Sigmoid colon (tissue), 7 donors: ENCODE data around the gene TEX28. TPM values are rescaled to one million over a fixed set of nuclear protein-coding genes. Genes with fewer than 3 reads are reported as not detected.
A peak's percentile ranks its signal among the peaks of the same experiment; 100 is the strongest.

ENCODE experiments used
- DNase-seq: peaks from one replicate; pipeline ENCODE4 v3.0.0-alpha.2; 2019
- H3K27ac ChIP-seq, 4 donors: fragments of 200-600 bp; sonication (generic); one replicate each; pipeline ENCODE4 v1.5.1; 2016 to 2019; ENCODE audit warnings: mild to moderate bottlenecking in 1 of 4
- H3K27me3 ChIP-seq, 3 donors: fragments of 200-600 bp; sonication (generic); one replicate each; pipeline ENCODE4 v1.5.1; 2019; ENCODE audit warnings: mild to moderate bottlenecking in 1 of 3
- H3K36me3 ChIP-seq, 4 donors: fragments of 200-600 bp; sonication (generic); one replicate each; pipeline ENCODE4 v1.5.1; 2016 to 2019
- H3K4me1 ChIP-seq, 4 donors: fragments of 200-600 bp; sonication (generic); one replicate each; pipeline ENCODE4 v1.5.1; 2017 to 2019
- H3K4me3 ChIP-seq, 4 donors: fragments of 200-600 bp; sonication (generic); one replicate each; pipeline ENCODE4 v1.5.1; 2017 to 2019; ENCODE audit warnings: mild to moderate bottlenecking in 2 of 4, moderate library complexity in 1 of 4
- H3K9me3 ChIP-seq, 4 donors: fragments of 200-600 bp in 3 of 4; sonication (generic) in 3 of 4; one replicate each; pipeline versions ENCODE4 v1.5.1 to v1.6.1; 2013 to 2019
- EP300 ChIP-seq, 4 donors: sonication (generic); formaldehyde crosslinking; IDR thresholded peaks; one replicate each; pipeline ENCODE4 v1.6.1; 2017; ENCODE audit warnings: antibody characterized with exemption in 4 of 4
- POLR2A ChIP-seq, 2 donors: fragments of 450-650 bp; IDR thresholded peaks; one replicate each; pipeline ENCODE4 v1.6.1; 2016; ENCODE audit warnings: antibody characterized with exemption in 2 of 2, mild to moderate bottlenecking in 2 of 2, moderate library complexity in 2 of 2
- POLR2AphosphoS5 ChIP-seq, 4 donors: sonication (generic); formaldehyde crosslinking; IDR thresholded peaks; one replicate each; pipeline ENCODE4 v1.6.1; 2017; ENCODE audit warnings: antibody characterized with exemption in 4 of 4
- WGBS, 2 donors: extraction: QIAGEN DNeasy Blood & Tissue Kit; methylation state at CpG; one replicate each; pipeline ENCODE4 v1.1.7; 2013; 5-methylcytosine and 5-hydroxymethylcytosine counted together
- intact Hi-C: fragments of 100-400 bp; cut with DNase I; formaldehyde crosslinking; loops from one replicate; pipeline ENCODE4 v1.15.1; 2023
- polyA plus RNA-seq, 3 donors: library from polyadenylated mRNA; stranded (reverse); fragments of 200-250 nt; gene quantifications; one replicate each; pipeline ENCODE4 v1.2.3, GENCODE V29; 2013
- total RNA-seq, 4 donors: library from RNA; depleted of rRNA; stranded (reverse); fragments of >200 nt; gene quantifications; one replicate each; pipeline ENCODE4 v1.1.0, GENCODE V29; 2016
- TF ChIP-seq, protein P1 (sequence below), 4 experiments: fragments of 450-650 bp in 3 of 4; fragments of 200-600 bp in 1 of 4; IDR thresholded peaks; one replicate each; pipeline ENCODE4 v1.5.1; 2016 to 2019; ENCODE audit warnings: antibody characterized with exemption in 4 of 4, mild to moderate bottlenecking in 3 of 4, moderate library complexity in 2 of 4
- donor health status: healthy with polysubstance abuse.
- donor health status: Bipolar disorder and iron deficiency.
- donor health status: healthy.

Gene TEX28
- total and polyA plus RNA-seq, 7 donors: not detected

- 12 to 26% methylated on average over 7 of the region's 7 CpGs for WGBS, 2 donors
- intact Hi-C loops: no loop called here
- H3K27ac ChIP-seq: no peak overlapping the region
- DNase-seq: no peak
- no peaks in the 10 kb centered on the region for H3K36me3 ChIP-seq
- TF ChIP-seq POLR2A (IDR thresholded peaks at IDR 0.05): no peak
- TF ChIP-seq, protein P1, sequence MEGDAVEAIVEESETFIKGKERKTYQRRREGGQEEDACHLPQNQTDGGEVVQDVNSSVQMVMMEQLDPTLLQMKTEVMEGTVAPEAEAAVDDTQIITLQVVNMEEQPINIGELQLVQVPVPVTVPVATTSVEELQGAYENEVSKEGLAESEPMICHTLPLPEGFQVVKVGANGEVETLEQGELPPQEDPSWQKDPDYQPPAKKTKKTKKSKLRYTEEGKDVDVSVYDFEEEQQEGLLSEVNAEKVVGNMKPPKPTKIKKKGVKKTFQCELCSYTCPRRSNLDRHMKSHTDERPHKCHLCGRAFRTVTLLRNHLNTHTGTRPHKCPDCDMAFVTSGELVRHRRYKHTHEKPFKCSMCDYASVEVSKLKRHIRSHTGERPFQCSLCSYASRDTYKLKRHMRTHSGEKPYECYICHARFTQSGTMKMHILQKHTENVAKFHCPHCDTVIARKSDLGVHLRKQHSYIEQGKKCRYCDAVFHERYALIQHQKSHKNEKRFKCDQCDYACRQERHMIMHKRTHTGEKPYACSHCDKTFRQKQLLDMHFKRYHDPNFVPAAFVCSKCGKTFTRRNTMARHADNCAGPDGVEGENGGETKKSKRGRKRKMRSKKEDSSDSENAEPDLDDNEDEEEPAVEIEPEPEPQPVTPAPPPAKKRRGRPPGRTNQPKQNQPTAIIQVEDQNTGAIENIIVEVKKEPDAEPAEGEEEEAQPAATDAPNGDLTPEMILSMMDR (IDR thresholded peaks at IDR 0.05): peak; percentile 18 to 57 (median 40)
- TF ChIP-seq POLR2AphosphoS5 (IDR thresholded peaks at IDR 0.05): no peak
- peaks cover 0 to 2% (median 0%) of the 10 kb centered on the region in 3 donors for H3K27me3 ChIP-seq
- no peak overlapping the region for H3K4me3 ChIP-seq
- no peaks in the 10 kb centered on the region for H3K4me1 ChIP-seq
- no peaks in the 10 kb centered on the region for H3K9me3 ChIP-seq
Measured at GRCh38 chrX:154317391-154317995, 22.6 kb upstream of the TEX28 start.

DNA sequence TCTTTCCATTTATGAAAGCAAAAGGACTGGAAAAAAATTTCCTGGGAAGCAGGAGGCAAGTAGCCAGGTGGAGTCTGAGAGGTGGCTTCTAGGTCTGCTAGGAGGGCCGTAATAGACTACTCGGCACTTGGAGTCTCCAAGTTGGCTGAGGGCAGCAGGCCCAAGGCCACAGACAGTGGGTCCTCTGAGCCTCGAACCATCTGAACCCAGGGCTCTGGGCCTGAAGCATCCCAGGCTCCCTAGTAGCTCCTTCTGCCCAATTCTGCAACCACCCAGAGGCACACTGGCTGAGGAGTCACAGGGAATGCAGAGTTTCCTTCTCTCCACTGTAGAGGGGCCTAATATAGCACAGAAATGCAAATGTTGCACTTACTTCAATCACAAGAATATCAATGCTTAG lies 20.5 kb upstream of the TEX28 start:
- H3K36me3 ChIP-seq: no peaks in the 10 kb centered on the region
- no peak for DNase-seq
- no peak overlapping the region for H3K4me3 ChIP-seq
- H3K4me1 ChIP-seq: no peaks in the 10 kb centered on the region
- H3K27me3 ChIP-seq: peaks cover 0 to 2% (median 0%) of the 10 kb centered on the region in 3 donors
- TF ChIP-seq, protein P1 (IDR thresholded peaks at IDR 0.05): no peak
- TF ChIP-seq POLR2A (IDR thresholded peaks at IDR 0.05) (no peak), POLR2AphosphoS5 (IDR thresholded peaks at IDR 0.05) (no peak), EP300 (IDR thresholded peaks at IDR 0.05) (no peak)
- WGBS, 2 donors: 88 to 96% methylated on average over 3 of the region's 3 CpGs
- no peaks in the 10 kb centered on the region for H3K9me3 ChIP-seq
- intact Hi-C loops: no loop called here
- no peak overlapping the region for H3K27ac ChIP-seq

GRCh38 chrX:154313147-154313546 lies 18.2 kb upstream of the TEX28 start:
- Histone ChIP-seq H3K4me1 (no peaks in the 10 kb centered on the region), H3K4me3 (no peak overlapping the region), H3K36me3 (no peaks in the 10 kb centered on the region), H3K9me3 (no peaks in the 10 kb centered on the region), H3K27me3 (peaks cover 0 to 2% (median 0%) of the 10 kb centered on the region in 3 donors), H3K27ac (no peak overlapping the region)
- TF ChIP-seq POLR2A (IDR thresholded peaks at IDR 0.05) (no peak), POLR2AphosphoS5 (IDR thresholded peaks at IDR 0.05) (no peak), EP300 (IDR thresholded peaks at IDR 0.05) (no peak)
- TF ChIP-seq, protein P1 (IDR thresholded peaks at IDR 0.05): no peak
- 68 to 78% methylated on average over 5 of the region's 5 CpGs for WGBS, 2 donors
- DNase-seq: no peak
- intact Hi-C loops: no loop called here

GRCh38 chrX:154312116-154312515 lies 17.2 kb upstream of the TEX28 start:
- TF ChIP-seq, protein P1 (IDR thresholded peaks at IDR 0.05): no peak
- TF ChIP-seq POLR2A (IDR thresholded peaks at IDR 0.05): no peak
- TF ChIP-seq POLR2AphosphoS5 (IDR thresholded peaks at IDR 0.05): no peak
- TF ChIP-seq EP300 (IDR thresholded peaks at IDR 0.05): no peak
- no peak for DNase-seq
- H3K9me3 ChIP-seq: no peaks in the 10 kb centered on the region
- H3K36me3 ChIP-seq: no peaks in the 10 kb centered on the region
- WGBS, 2 donors: 94 to 97% methylated on average over 7 of the region's 7 CpGs
- H3K4me1 ChIP-seq: no peaks in the 10 kb centered on the region
- intact Hi-C loops: no loop called here
- H3K4me3 ChIP-seq: no peak overlapping the region
- H3K27ac ChIP-seq: no peak overlapping the region
- peaks cover 0 to 2% (median 0%) of the 10 kb centered on the region in 3 donors for H3K27me3 ChIP-seq
